PC-9 (cell line): Measurements from ENCODE around the gene OR6K2. TPM values are rescaled to one million over a fixed set of nuclear protein-coding genes. Genes with fewer than 3 reads are reported as not detected.
A peak's percentile ranks its signal among the peaks of the same experiment; 100 is the strongest.

Experiments used
- BruUV-seq: library from RNA; stranded (reverse); fragments of 400-500 nt; replicated peaks from 2 replicates; lab custom pipeline; 2021; lab: Mats Ljungman, UMichigan
- CTCF ChIA-PET: fragments of 300-600 bp; sonication (Branson Sonifier 250); formaldehyde crosslinking; loops from one replicate; lab custom pipeline; 2022; ENCODE audit warnings: antibody characterized with exemption; lab: Charles Lee
- POLR2A ChIA-PET: fragments of 300-600 bp; sonication (Branson Sonifier 250); formaldehyde crosslinking; loops from one replicate; lab custom pipeline; 2022; ENCODE audit warnings: antibody characterized with exemption; ENCODE audit not compliant: unreplicated experiment; lab: Charles Lee
- DNase-seq, 2 experiments: peaks; one replicate each; pipeline versions ENCODE4 v3.0.0 to v3.0.0-alpha.2; 2015 to 2022; ENCODE audit warnings: mixed read lengths in 1 of 2
- H2AFZ ChIP-seq: fragments of 200-600 bp; sonication (generic); 2 replicates; pipeline ENCODE4 v1.8.1; 2017; ENCODE audit warnings: antibody characterized with exemption
- H3F3A ChIP-seq: fragments of 200-600 bp; sonication (generic); 2 replicates; pipeline ENCODE4 v1.8.1; 2017; ENCODE audit warnings: antibody characterized with exemption, mild to moderate bottlenecking, low read depth; ENCODE audit not compliant: insufficient read depth
- H3K27ac ChIP-seq: fragments of 200-600 bp; sonication (generic); 2 replicates; pipeline ENCODE4 v1.6.1; 2016; ENCODE audit warnings: mixed run types
- H3K27me3 ChIP-seq: fragments of 200-600 bp; sonication (generic); 2 replicates; pipeline ENCODE4 v1.6.1; 2016; ENCODE audit warnings: low read depth, mixed run types; ENCODE audit not compliant: insufficient read depth
- H3K36me3 ChIP-seq: fragments of 200-600 bp; sonication (generic); 2 replicates; pipeline ENCODE4 v1.6.1; 2016; ENCODE audit warnings: low read depth, mixed run types
- H3K4me1 ChIP-seq: fragments of 200-600 bp; sonication (generic); replicated peaks from 2 replicates; pipeline ENCODE4 v1.6.1; 2016; ENCODE audit warnings: mixed run types; ENCODE audit not compliant: insufficient read depth
- H3K4me2 ChIP-seq: fragments of 200-600 bp; sonication (generic); 2 replicates; pipeline ENCODE4 v1.6.1; 2017; ENCODE audit warnings: mixed run types
- H3K4me3 ChIP-seq: fragments of 200-600 bp; sonication (generic); 2 replicates; pipeline ENCODE4 v1.6.1; 2016; ENCODE audit warnings: mixed run types
- H3K79me2 ChIP-seq: fragments of 200-600 bp; sonication (generic); 2 replicates; pipeline ENCODE4 v1.6.1; 2017; ENCODE audit warnings: low read depth, mixed run types
- H3K9me2 ChIP-seq: fragments of 200-600 bp; sonication (generic); 2 replicates; pipeline ENCODE4 v1.8.1; 2017; ENCODE audit warnings: mild to moderate bottlenecking; ENCODE audit not compliant: insufficient read depth
- H3K9me3 ChIP-seq: fragments of 200-600 bp; sonication (generic); 2 replicates; pipeline ENCODE4 v1.8.1; 2016; ENCODE audit warnings: low read depth; ENCODE audit not compliant: insufficient read depth
- H4K20me1 ChIP-seq: fragments of 200-600 bp; sonication (generic); 2 replicates; pipeline ENCODE4 v1.8.1; 2017; ENCODE audit not compliant: insufficient read depth
- EZH2 ChIP-seq: fragments of 200-600 bp; sonication (generic); IDR thresholded peaks from 2 replicates; pipeline ENCODE4 v1.8.0; 2017; ENCODE audit warnings: antibody characterized with exemption, low read depth
- intact Hi-C: fragments of 100-400 bp; cut with micrococcal nuclease; formaldehyde crosslinking; loops from one replicate; pipeline ENCODE4 v1.10.0; 2022; ENCODE audit not compliant: unreplicated experiment
- total RNA-seq: library from RNA; stranded (reverse); gene quantifications from 2 replicates; pipeline ENCODE4 v1.2.3, GENCODE V29; 2021
- TF ChIP-seq, protein P1 (sequence below): fragments of 200-600 bp; sonication (generic); conservative IDR thresholded peaks from 2 replicates; pipeline ENCODE4 v1.6.1; 2017; ENCODE audit warnings: mixed run types, antibody characterized with exemption, mild to moderate bottlenecking, moderate library complexity

The OR6K2 gene
- total RNA-seq, 1 experiment from 2014 or later = not detected

DNA sequence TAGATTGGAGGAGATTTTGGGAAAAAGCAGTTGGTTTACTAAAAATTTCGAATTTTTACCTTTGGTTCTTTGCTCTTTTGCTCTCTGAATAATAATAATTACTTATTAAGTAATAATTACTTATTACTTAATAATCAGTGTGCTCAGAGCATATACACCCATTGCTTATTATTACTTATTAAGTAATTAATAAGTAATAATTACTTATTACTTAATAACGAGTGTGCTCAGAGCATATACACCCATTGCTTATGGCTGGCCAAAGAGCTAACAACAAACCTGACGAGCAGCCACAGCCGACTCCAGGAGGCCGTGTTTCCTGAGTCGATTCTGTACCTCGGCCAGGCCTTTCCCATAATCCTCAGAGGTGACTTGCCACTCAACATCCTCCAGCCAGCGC, 34.4 kb downstream of the OR6K2 start:
- Histone ChIP-seq H3K79me2 (no peaks in the 10 kb centered on the region), H3K4me3 (no peak overlapping the region), H4K20me1 (no peaks in the 10 kb centered on the region), H3K27ac (no peak overlapping the region), H3K9me2 (no peaks in the 10 kb centered on the region), H3K4me1 (no peaks in the 10 kb centered on the region), H3K9me3 (no peaks in the 10 kb centered on the region), H3F3A (no peaks in the 10 kb centered on the region), H3K36me3 (no peaks in the 10 kb centered on the region), H3K4me2 (no peak overlapping the region), H2AFZ (no peak overlapping the region), H3K27me3 (no peaks in the 10 kb centered on the region)
- POLR2A ChIA-PET = no interaction called here
- CTCF ChIA-PET = no interaction called here
- no TSS peak for BruUV-seq
- DNase-seq = no peak
- TF ChIP-seq EZH2 = no peak
- intact Hi-C loops = no loop called here

DNA sequence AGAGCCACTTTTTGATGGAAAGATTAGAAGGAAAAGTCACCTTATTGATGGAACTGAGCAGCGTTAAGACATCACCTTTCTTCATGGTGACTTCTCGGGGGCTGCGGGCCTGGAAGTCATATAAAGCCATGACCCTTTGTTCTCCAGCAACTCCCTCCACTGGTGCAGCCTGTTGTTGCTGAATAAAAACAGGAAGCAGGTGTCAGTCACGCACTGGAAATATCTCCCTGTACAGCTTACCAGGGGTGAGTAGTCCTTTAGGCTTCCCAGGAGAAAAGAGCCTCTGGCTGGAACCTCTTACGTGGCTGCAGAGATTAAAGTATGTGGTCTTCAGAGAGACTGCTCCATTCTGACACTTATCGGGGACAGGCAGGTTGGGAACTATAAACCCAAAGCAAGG, 45.9 kb downstream of the OR6K2 start:
- Histone ChIP-seq H3K27ac (no peak overlapping the region), H3K4me2 (no peak overlapping the region), H3K9me3 (no peaks in the 10 kb centered on the region), H3F3A (no peaks in the 10 kb centered on the region), H3K27me3 (peaks cover 6% of the 10 kb centered on the region; the same call in 1 of the 2 replicates), H4K20me1 (no peaks in the 10 kb centered on the region), H3K79me2 (no peaks in the 10 kb centered on the region), H3K36me3 (no peaks in the 10 kb centered on the region), H3K4me1 (no peaks in the 10 kb centered on the region), H2AFZ (0 out of 2 replicates have a peak overlapping the region, but pooled peaks have one; percentile 64), H3K9me2 (no peaks in the 10 kb centered on the region), H3K4me3 (no peak overlapping the region)
- no peak for TF ChIP-seq EZH2
- TF ChIP-seq, protein P1, sequence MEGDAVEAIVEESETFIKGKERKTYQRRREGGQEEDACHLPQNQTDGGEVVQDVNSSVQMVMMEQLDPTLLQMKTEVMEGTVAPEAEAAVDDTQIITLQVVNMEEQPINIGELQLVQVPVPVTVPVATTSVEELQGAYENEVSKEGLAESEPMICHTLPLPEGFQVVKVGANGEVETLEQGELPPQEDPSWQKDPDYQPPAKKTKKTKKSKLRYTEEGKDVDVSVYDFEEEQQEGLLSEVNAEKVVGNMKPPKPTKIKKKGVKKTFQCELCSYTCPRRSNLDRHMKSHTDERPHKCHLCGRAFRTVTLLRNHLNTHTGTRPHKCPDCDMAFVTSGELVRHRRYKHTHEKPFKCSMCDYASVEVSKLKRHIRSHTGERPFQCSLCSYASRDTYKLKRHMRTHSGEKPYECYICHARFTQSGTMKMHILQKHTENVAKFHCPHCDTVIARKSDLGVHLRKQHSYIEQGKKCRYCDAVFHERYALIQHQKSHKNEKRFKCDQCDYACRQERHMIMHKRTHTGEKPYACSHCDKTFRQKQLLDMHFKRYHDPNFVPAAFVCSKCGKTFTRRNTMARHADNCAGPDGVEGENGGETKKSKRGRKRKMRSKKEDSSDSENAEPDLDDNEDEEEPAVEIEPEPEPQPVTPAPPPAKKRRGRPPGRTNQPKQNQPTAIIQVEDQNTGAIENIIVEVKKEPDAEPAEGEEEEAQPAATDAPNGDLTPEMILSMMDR = no peak
- CTCF ChIA-PET = no interaction called here
- intact Hi-C loops = no loop called here
- POLR2A ChIA-PET = no interaction called here
- no TSS peak for BruUV-seq
- no peak for DNase-seq

DNA sequence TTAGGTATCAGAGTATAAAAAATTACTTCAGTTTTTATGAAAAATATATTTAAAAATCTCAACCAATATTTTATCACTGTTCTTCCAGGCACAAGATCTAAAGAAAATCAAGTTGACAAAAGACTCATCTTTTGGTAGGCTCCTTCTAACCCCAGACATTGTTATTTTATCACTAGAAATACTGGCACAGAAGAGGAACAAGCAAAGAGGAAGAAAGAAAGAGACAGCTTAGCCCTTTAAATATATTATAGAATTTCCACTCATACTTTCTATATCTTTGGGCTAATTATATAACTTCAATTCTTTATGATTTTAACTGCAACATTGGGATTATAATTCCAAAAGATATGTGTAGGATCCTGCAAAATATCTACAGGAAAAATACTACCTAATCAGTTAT, 46.4 kb downstream of the OR6K2 start:
- POLR2A ChIA-PET = no interaction called here
- intact Hi-C loops = no loop called here

More for the DNA sequence above, 46.4 kb downstream of the OR6K2 start:
- H3K4me2 ChIP-seq = no peak overlapping the region
- no peak for DNase-seq
- H3K4me1 ChIP-seq = no peaks in the 10 kb centered on the region
- H3K36me3 ChIP-seq = no peaks in the 10 kb centered on the region
- CTCF ChIA-PET = no interaction called here
- no peaks in the 10 kb centered on the region for H3K9me3 ChIP-seq
- BruUV-seq = no TSS peak
- no peak overlapping the region for H3K4me3 ChIP-seq
- peaks cover 6% of the 10 kb centered on the region; the same call in 1 of the 2 replicates for H3K27me3 ChIP-seq
- TF ChIP-seq, protein P1 = no peak
- no peak for TF ChIP-seq EZH2
- no peak overlapping the region for H2AFZ ChIP-seq
- no peaks in the 10 kb centered on the region for H3K9me2 ChIP-seq
- H3F3A ChIP-seq = no peaks in the 10 kb centered on the region
- no peaks in the 10 kb centered on the region for H4K20me1 ChIP-seq
- H3K79me2 ChIP-seq = no peaks in the 10 kb centered on the region
- no peak overlapping the region for H3K27ac ChIP-seq
